Esophagus squamous epithelium (tissue), 5 donors: ENCODE data around the gene HNRNPM. TPM values are rescaled to one million over a fixed set of nuclear protein-coding genes. Genes with fewer than 3 reads are reported as not detected.

Experiments used
- DNase-seq: peaks from one replicate; lab custom pipeline; 2025; lab: John Stamatoyannopoulos, UW
- H3K27ac ChIP-seq, 4 donors: fragments of 200-600 bp; sonication (generic); one replicate each; pipeline ENCODE4 v1.5.1; 2016 to 2019; ENCODE audit warnings: mild to moderate bottlenecking in 1 of 4
- H3K27me3 ChIP-seq, 4 donors: fragments of 200-600 bp; sonication (generic); 1 replicate in 3 of 4; 2 replicates in 1 of 4; pipeline versions ENCODE4 v1.5.1 to v1.6.0; 2017 to 2021; ENCODE audit warnings: antibody characterized with exemption in 1 of 4
- H3K36me3 ChIP-seq, 3 donors: fragments of 200-600 bp; sonication (generic); one replicate each; pipeline ENCODE4 v1.5.1; 2016 to 2019
- H3K4me1 ChIP-seq, 3 donors: fragments of 200-600 bp; sonication (generic); one replicate each; pipeline ENCODE4 v1.5.1; 2017 to 2019
- H3K4me3 ChIP-seq, 4 donors: fragments of 200-600 bp; sonication (generic); 1 replicate in 3 of 4; 2 replicates in 1 of 4; pipeline ENCODE4 v1.5.1; 2016 to 2019; ENCODE audit warnings: mild to moderate bottlenecking in 2 of 4, moderate library complexity in 1 of 4
- H3K9me3 ChIP-seq, 3 donors: fragments of 200-600 bp; sonication (generic); one replicate each; pipeline ENCODE4 v1.5.1; 2016 to 2019
- POLR2A ChIP-seq, 4 donors: fragments of 450-650 bp; IDR thresholded peaks; one replicate each; pipeline ENCODE4 v1.6.1; 2017; ENCODE audit warnings: antibody characterized with exemption in 4 of 4, mild to moderate bottlenecking in 4 of 4, moderate library complexity in 3 of 4
- WGBS, 2 donors: methylation state at CpG; one replicate each; pipeline ENCODE4 v1.1.5; 2018; 5-methylcytosine and 5-hydroxymethylcytosine counted together
- intact Hi-C: fragments of 100-400 bp; cut with DNase I; formaldehyde crosslinking; loops from one replicate; pipeline ENCODE4 v1.15.0; 2022
- total RNA-seq, 4 donors: library from RNA; depleted of rRNA; stranded (reverse); fragments of >200 nt; gene quantifications; one replicate each; pipeline ENCODE4 v1.1.0, GENCODE V29; 2016
- TF ChIP-seq, protein P1 (sequence below), 6 experiments: fragments of 450-650 bp in 4 of 6; fragments of 200-600 bp in 2 of 6; sonication (generic) in 2 of 6; IDR thresholded peaks; one replicate each; pipeline ENCODE4 v1.5.1; 2016 to 2019; ENCODE audit warnings: antibody characterized with exemption in 6 of 6, mild to moderate bottlenecking in 4 of 6, moderate library complexity in 4 of 6
- donor health status: DM: yes; HTN: yes; CAD: no.

HNRNPM gene
- total RNA-seq, 4 donors from 2014 or later = 102 to 162 (median 128) TPM

DNA sequence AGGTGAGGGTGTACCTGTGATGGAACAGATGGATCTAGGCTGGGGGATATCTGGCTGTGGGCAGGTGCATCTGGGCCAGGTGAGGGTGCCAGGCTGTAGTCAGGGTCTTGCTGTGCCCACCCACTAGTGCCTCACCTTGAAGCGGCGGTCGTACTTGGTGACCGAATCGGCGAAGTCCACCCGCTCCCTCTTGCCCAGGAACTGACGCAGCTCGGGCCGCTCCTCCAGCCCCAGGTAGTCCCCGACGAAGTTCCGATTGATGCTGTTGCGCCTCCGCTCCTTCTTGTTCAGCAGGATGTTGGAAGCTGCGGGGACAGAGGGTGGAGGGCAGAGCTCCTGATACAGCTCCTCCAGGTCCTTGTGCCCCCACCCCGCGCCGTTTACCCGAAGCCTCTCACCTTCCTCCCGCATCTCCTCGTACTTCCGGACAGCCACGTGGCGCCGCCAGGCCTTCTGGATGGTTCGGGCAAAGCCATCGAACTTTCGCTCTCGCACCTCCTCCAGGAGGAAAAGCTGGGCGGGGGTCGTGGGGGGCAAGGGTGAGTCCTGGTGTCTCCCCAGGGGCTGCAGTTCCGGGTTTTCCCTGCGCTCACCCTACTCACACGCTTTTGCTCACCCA is 85.4 kb downstream of the HNRNPM start:
- intact Hi-C loops = no loop called here
- no peak for TF ChIP-seq POLR2A (IDR thresholded peaks at IDR 0.05)
- TF ChIP-seq, protein P1, sequence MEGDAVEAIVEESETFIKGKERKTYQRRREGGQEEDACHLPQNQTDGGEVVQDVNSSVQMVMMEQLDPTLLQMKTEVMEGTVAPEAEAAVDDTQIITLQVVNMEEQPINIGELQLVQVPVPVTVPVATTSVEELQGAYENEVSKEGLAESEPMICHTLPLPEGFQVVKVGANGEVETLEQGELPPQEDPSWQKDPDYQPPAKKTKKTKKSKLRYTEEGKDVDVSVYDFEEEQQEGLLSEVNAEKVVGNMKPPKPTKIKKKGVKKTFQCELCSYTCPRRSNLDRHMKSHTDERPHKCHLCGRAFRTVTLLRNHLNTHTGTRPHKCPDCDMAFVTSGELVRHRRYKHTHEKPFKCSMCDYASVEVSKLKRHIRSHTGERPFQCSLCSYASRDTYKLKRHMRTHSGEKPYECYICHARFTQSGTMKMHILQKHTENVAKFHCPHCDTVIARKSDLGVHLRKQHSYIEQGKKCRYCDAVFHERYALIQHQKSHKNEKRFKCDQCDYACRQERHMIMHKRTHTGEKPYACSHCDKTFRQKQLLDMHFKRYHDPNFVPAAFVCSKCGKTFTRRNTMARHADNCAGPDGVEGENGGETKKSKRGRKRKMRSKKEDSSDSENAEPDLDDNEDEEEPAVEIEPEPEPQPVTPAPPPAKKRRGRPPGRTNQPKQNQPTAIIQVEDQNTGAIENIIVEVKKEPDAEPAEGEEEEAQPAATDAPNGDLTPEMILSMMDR (IDR thresholded peaks at IDR 0.05) = no peak
- DNase-seq = no peak
- H3K9me3 ChIP-seq = no peaks in the 10 kb centered on the region
- no peak overlapping the region for H3K27ac ChIP-seq
- 92 to 93% methylated on average over 12 to 28 of the region's 35 CpGs for WGBS, 2 donors
- H3K4me3 ChIP-seq = no peak overlapping the region
- peaks cover 0 to 16% (median 0%) of the 10 kb centered on the region in 3 donors for H3K4me1 ChIP-seq
- H3K36me3 ChIP-seq = peaks cover 0 to 27% (median 3%) of the 10 kb centered on the region in 3 donors
- H3K27me3 ChIP-seq = no peaks in the 10 kb centered on the region

DNA sequence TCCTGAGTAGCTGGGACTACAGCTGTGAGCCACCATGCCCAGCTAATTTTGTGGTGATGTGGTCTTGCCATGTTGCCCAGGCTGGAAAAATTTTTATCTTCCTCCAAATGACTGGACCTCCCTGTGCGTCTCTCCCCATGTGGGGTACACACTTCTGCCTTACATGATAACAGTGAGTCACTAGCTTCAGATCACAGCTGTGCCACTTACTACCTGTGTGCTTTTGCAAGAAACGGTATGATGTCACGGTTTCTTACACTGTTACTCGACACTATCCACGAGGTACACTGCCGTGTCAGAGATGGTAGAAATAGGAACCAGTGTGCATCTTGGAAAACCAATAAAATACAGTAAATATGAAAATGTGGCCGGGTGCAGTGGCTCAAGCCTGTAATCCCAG is 86.7 kb downstream of the HNRNPM start:
- TF ChIP-seq, protein P1 (IDR thresholded peaks at IDR 0.05) = no peak
- WGBS, 2 donors = 83 to 89% methylated on average over 6 to 7 of the region's 7 CpGs
- intact Hi-C loops = no loop called here
- no peak overlapping the region for H3K27ac ChIP-seq
- no peaks in the 10 kb centered on the region for H3K27me3 ChIP-seq
- no peak for DNase-seq
- H3K9me3 ChIP-seq = no peaks in the 10 kb centered on the region
- H3K36me3 ChIP-seq = peaks cover 0 to 22% (median under 1%) of the 10 kb centered on the region in 3 donors
- H3K4me1 ChIP-seq = peaks cover 0 to 14% (median 0%) of the 10 kb centered on the region in 3 donors
- no peak overlapping the region for H3K4me3 ChIP-seq

DNA sequence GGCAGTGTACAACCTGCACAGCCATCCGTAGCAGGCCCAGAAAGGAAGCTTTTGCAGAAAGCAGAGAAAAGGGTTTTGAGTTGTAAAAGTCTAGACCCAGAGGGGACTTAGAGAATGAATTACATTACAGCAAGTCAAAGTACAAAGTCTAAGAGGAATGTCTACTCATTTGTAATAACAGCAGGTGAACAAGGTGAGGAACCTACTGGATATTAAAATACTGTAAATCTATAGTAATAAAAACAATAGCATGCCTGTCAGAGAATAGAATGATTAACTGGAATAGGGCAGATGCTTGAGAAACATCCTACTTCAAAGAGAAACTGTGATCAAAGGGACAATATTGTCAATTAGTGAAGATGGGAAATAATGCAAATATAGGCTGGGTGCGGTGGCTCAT is 87.5 kb downstream of the HNRNPM start:
- Histone ChIP-seq H3K9me3 (no peaks in the 10 kb centered on the region), H3K4me3 (no peak overlapping the region), H3K36me3 (peaks cover 0 to 15% (median 0%) of the 10 kb centered on the region in 3 donors), H3K27me3 (no peaks in the 10 kb centered on the region), H3K27ac (no peak overlapping the region), H3K4me1 (peaks cover 0 to 7% (median 0%) of the 10 kb centered on the region in 3 donors)
- 84 to 90% methylated on average over 2 of the region's 2 CpGs for WGBS, 2 donors
- no peak for TF ChIP-seq POLR2A (IDR thresholded peaks at IDR 0.05)
- TF ChIP-seq, protein P1 (IDR thresholded peaks at IDR 0.05) = no peak
- DNase-seq = no peak
- intact Hi-C loops = no loop called here

- TF ChIP-seq, protein P1 (IDR thresholded peaks at IDR 0.05) = no peak
- TF ChIP-seq POLR2A (IDR thresholded peaks at IDR 0.05) = no peak
- intact Hi-C loops = no loop called here
- no peak for DNase-seq
- whole genome bisulfite sequencing, 2 donors = 84% methylated on average over 3 to 14 of the region's 22 CpGs
- H3K27ac ChIP-seq = no peak overlapping the region
- H3K4me1 ChIP-seq = no peaks in the 10 kb centered on the region
- no peaks in the 10 kb centered on the region for H3K36me3 ChIP-seq
- no peaks in the 10 kb centered on the region for H3K27me3 ChIP-seq
- no peaks in the 10 kb centered on the region for H3K9me3 ChIP-seq
- no peak overlapping the region for H3K4me3 ChIP-seq
Observed at GRCh38 chr19:8536282-8536681, 91.5 kb downstream of the HNRNPM start.

DNA sequence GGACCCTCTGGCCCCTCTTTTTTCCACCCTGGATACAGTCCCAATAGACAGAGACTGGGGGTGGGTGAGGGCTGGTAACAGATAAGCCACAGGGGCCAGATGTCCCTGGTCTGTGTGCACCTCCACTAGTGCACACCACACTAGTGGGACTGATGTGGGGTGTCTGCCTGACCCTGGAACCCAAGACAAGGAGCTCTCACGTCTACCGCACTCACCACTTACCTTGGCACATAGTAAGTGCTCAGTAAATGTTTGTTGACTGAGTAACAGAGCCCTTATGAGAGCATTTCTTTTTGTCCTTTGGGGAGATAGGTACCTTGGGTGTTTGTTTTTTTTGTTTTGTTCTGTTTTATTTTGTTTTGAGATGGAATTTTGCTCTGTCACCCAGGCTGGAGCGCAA is 92.3 kb downstream of the HNRNPM start:
- Histone ChIP-seq H3K36me3 (no peaks in the 10 kb centered on the region), H3K27me3 (no peaks in the 10 kb centered on the region), H3K27ac (no peak overlapping the region), H3K9me3 (no peaks in the 10 kb centered on the region), H3K4me1 (no peaks in the 10 kb centered on the region), H3K4me3 (no peak overlapping the region)
- intact Hi-C loops = no loop called here
- no peak for DNase-seq
- 86 to 91% methylated on average over 3 of the region's 3 CpGs for WGBS, 2 donors
- no peak for TF ChIP-seq POLR2A (IDR thresholded peaks at IDR 0.05)
- TF ChIP-seq, protein P1 (IDR thresholded peaks at IDR 0.05) = no peak

Other genes starting within 250 kb of the HNRNPM start
- 100 to 1,000 TPM in 1 of 4 donors, 10 to 100 TPM in 3; 44.1 to 184 (median 89.1) TPM for gene CERS4, start 235.6 kb upstream of the HNRNPM start, total RNA-seq
- gene CD320, start 136.6 kb upstream of the HNRNPM start, total RNA-seq = 10 to 100 TPM in 3 of 4 donors, 1 to 10 TPM in 1; 8.7 to 27.0 (median 22.3) TPM
- gene NDUFA7, start 123.6 kb upstream of the HNRNPM start, total RNA-seq = 10 to 100 TPM; 23.8 to 40.6 (median 32.8) TPM
- 100 to 1,000 TPM; 267 to 710 (median 400) TPM for gene RPS28, start 123.5 kb upstream of the HNRNPM start, total RNA-seq
- 1 to 10 TPM; 2.9 to 8.8 (median 4.4) TPM for gene KANK3, start 101.7 kb upstream of the HNRNPM start, total RNA-seq
- gene ANGPTL4, start 80.8 kb upstream of the HNRNPM start, total RNA-seq = 10 to 100 TPM; 17.0 to 37.1 (median 19.2) TPM
- gene RAB11B, start 54.6 kb upstream of the HNRNPM start, total RNA-seq = 10 to 100 TPM; 11.3 to 44.0 (median 26.0) TPM
- gene MARCHF2, start 31.7 kb upstream of the HNRNPM start, total RNA-seq = 10 to 100 TPM; 34.5 to 78.9 (median 61.7) TPM
- gene PRAM1, start 57.7 kb downstream of the HNRNPM start, total RNA-seq = under 1 TPM in 1 of 4 donors, not detected in 3; 0.57 TPM
- gene ZNF414, start 69.2 kb downstream of the HNRNPM start, total RNA-seq = 10 to 100 TPM in 3 of 4 donors, 1 to 10 TPM in 1; 4.0 to 29.9 (median 19.4) TPM
- 10 to 100 TPM in 2 of 4 donors, 1 to 10 TPM in 2; 1.6 to 14.3 (median 8.5) TPM for gene MYO1F, start 132.5 kb downstream of the HNRNPM start, total RNA-seq
- 1 to 10 TPM; 2.0 to 8.8 (median 3.6) TPM for gene ADAMTS10, start 165.7 kb downstream of the HNRNPM start, total RNA-seq
- not detected for gene NFILZ, start 185.7 kb downstream of the HNRNPM start, total RNA-seq